H1 (cell line): ENCODE data around the gene PCDHGA1.

Experiments used
- ASH2L ChIP-seq: fragments of 200-600, 300-600 bp; sonication (generic); IDR thresholded peaks from one replicate; pipeline ENCODE4 v1.7.1; 2017; ENCODE audit warnings: low read length
- BRCA1 ChIP-seq: IDR thresholded peaks from 2 replicates; pipeline ENCODE4 v1.6.1; 2012; ENCODE audit warnings: low read depth, low read length, improper control_type of control experiment
- EP300 ChIP-seq, 2 experiments: IDR thresholded peaks; 1 replicate in 1 of 2; 2 replicates in 1 of 2; pipeline ENCODE4 v1.6.1; 2011 to 2012; ENCODE audit warnings: low read depth in 2 of 2, low read length in 2 of 2, mild to moderate bottlenecking in 2 of 2, borderline replicate concordance in 1 of 2, inconsistent platforms in 1 of 2, moderate library complexity in 1 of 2
- EZH2 ChIP-seq: fragments of 200-600 bp; sonication (generic); IDR thresholded peaks from 2 replicates; pipeline ENCODE4 v1.7.1; 2012; ENCODE audit warnings: low read depth, mild to moderate bottlenecking, moderate library complexity, low read length, inconsistent platforms; ENCODE audit not compliant: severe bottlenecking
- POLR2AphosphoS5 ChIP-seq: IDR thresholded peaks from 2 replicates; pipeline ENCODE4 v1.6.1; 2011; ENCODE audit warnings: low read depth, low read length
- RFX5 ChIP-seq: IDR thresholded peaks from 2 replicates; pipeline ENCODE4 v1.6.1; 2011; ENCODE audit warnings: low read depth, low read length, improper control_type of control experiment, borderline replicate concordance
- SIX5 ChIP-seq: IDR thresholded peaks from 2 replicates; pipeline ENCODE4 v1.6.1; 2011; ENCODE audit warnings: mild to moderate bottlenecking, low read depth, low read length
- TAF7 ChIP-seq: optimal IDR thresholded peaks from 2 replicates; pipeline ENCODE3; 2011; ENCODE audit warnings: low read depth, mild to moderate bottlenecking, inconsistent platforms, low read length, moderate library complexity, borderline replicate concordance
- USF2 ChIP-seq: IDR thresholded peaks from 2 replicates; pipeline ENCODE4 v1.6.1; 2011; ENCODE audit warnings: low read length, improper control_type of control experiment
- TF ChIP-seq, protein P1 (sequence below), 3 experiments: IDR thresholded peaks; 1 replicate in 2 of 3; 2 replicates in 1 of 3; pipeline versions ENCODE4 v1.5.1 to v1.6.1; 2011; ENCODE audit warnings: low read length in 3 of 3, mild to moderate bottlenecking in 3 of 3, inconsistent platforms in 2 of 3, low read depth in 1 of 3, moderate library complexity in 1 of 3; ENCODE audit not compliant: insufficient read depth in 1 of 3; ENCODE audit errors: control extremely low read depth in 1 of 3

DNA sequence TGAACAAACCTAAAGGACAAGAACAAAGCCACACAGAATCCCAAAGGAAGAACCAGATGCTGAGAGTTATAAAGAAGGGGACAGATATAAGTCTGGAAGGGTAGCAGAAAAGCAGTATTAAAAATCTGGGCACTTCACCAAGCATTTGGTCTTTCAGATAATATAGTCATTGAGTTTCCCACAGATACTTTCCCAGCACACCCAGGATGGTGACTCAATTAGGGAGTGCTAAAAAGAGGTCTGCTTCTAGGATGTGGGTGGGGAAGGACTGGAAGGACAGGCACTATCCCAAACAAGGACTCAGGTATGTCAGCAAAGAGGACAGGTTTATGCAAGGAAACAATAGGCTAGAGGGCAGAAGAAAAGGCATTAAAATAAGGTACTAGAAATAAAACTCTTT, 229.1 kb downstream of the PCDHGA1 start:
- TF ChIP-seq, protein P1, sequence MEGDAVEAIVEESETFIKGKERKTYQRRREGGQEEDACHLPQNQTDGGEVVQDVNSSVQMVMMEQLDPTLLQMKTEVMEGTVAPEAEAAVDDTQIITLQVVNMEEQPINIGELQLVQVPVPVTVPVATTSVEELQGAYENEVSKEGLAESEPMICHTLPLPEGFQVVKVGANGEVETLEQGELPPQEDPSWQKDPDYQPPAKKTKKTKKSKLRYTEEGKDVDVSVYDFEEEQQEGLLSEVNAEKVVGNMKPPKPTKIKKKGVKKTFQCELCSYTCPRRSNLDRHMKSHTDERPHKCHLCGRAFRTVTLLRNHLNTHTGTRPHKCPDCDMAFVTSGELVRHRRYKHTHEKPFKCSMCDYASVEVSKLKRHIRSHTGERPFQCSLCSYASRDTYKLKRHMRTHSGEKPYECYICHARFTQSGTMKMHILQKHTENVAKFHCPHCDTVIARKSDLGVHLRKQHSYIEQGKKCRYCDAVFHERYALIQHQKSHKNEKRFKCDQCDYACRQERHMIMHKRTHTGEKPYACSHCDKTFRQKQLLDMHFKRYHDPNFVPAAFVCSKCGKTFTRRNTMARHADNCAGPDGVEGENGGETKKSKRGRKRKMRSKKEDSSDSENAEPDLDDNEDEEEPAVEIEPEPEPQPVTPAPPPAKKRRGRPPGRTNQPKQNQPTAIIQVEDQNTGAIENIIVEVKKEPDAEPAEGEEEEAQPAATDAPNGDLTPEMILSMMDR (IDR thresholded peaks at IDR 0.05; ENCODE audit: control extremely low read depth in 1 of 3, insufficient read depth in 1 of 3, low read depth in 1 of 3, low read length in 3 of 3): no peak
- no peak for TF ChIP-seq BRCA1
- no peak for TF ChIP-seq SIX5
- no peak for TF ChIP-seq TAF7
- no peak for TF ChIP-seq USF2
- TF ChIP-seq EP300 (IDR thresholded peaks at IDR 0.05; ENCODE audit: borderline replicate concordance in 1 of 2, low read depth in 2 of 2, low read length in 2 of 2): no peak
- no peak for TF ChIP-seq EZH2
- no peak for TF ChIP-seq RFX5
- TF ChIP-seq POLR2AphosphoS5: no peak
- TF ChIP-seq ASH2L: no peak
